SK-N-MC (cell line): ENCODE data around the gene ABCG5.

Experiments
- DNase-seq: peaks from one replicate; pipeline ENCODE4 v3.0.0-alpha.2; 2011; ENCODE audit warnings: low read depth, low spot score
- H3K27ac ChIP-seq: fragments of 200-600 bp; sonication (generic); 2 replicates; pipeline ENCODE4 v1.5.1; 2016; ENCODE audit warnings: mixed run types
- H3K36me3 ChIP-seq: fragments of 200-600 bp; sonication (generic); 2 replicates; pipeline ENCODE4 v1.6.1; 2017; ENCODE audit warnings: antibody characterized with exemption, low read length, mixed read lengths; ENCODE audit not compliant: insufficient read depth
- H3K4me3 ChIP-seq: fragments of 200-600 bp; sonication (generic); 2 replicates; pipeline ENCODE4 v1.5.1; 2016
- H3K9ac ChIP-seq: fragments of 200-600 bp; sonication (generic); 2 replicates; pipeline ENCODE4 v1.8.0; 2017; ENCODE audit warnings: mixed run types, mixed read lengths; ENCODE audit not compliant: insufficient read length
- H3K9me3 ChIP-seq: fragments of 200-600 bp; sonication (generic); 2 replicates; pipeline ENCODE4 v1.6.1; 2017; ENCODE audit warnings: low read depth, mild to moderate bottlenecking, antibody characterized with exemption, low read length, moderate library complexity, mixed read lengths
- EZH2 ChIP-seq: fragments of 200-600 bp; sonication (generic); IDR thresholded peaks from one replicate; pipeline ENCODE4 v1.6.1; 2017; ENCODE audit warnings: antibody characterized with exemption
- FOXP2 ChIP-seq: optimal IDR thresholded peaks from 2 replicates; pipeline ENCODE3; 2011; ENCODE audit warnings: mild to moderate bottlenecking, moderate library complexity; ENCODE audit not compliant: insufficient read depth; ENCODE audit errors: extremely low read length, control extremely low read depth
- POLR2AphosphoS5 ChIP-seq: IDR thresholded peaks from 2 replicates; pipeline ENCODE4 v1.6.1; 2012; ENCODE audit warnings: mild to moderate bottlenecking, low read depth, low read length, borderline replicate concordance

ABCG5 gene

DNA sequence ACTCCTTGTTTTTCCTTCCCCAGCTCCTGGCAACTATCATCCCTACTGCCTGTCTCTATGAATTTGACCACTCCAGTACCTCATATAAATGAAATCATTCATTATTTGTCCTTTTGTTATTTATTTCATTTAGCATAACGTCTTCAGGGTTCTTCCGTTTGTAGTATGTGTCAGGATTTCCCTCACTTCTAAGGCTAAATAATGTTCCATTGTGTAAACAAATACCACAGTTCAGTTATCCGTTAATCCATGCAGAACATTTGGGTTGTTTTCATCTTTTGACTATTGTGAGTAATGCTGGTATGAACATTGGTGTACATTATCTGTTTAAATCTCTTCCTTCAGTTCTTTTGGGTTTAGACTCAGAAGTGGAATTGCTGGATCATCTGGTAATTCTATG, 46.0 kb downstream of the ABCG5 start:
- H3K27ac ChIP-seq: no peak overlapping the region
- H3K4me3 ChIP-seq: no peak overlapping the region
- no peak for DNase-seq
- H3K9ac ChIP-seq: no peak overlapping the region
- TF ChIP-seq EZH2: no peak
- H3K9me3 ChIP-seq: no peaks in the 10 kb centered on the region
- no peaks in the 10 kb centered on the region; the same call in 1 of the 2 replicates for H3K36me3 ChIP-seq

DNA sequence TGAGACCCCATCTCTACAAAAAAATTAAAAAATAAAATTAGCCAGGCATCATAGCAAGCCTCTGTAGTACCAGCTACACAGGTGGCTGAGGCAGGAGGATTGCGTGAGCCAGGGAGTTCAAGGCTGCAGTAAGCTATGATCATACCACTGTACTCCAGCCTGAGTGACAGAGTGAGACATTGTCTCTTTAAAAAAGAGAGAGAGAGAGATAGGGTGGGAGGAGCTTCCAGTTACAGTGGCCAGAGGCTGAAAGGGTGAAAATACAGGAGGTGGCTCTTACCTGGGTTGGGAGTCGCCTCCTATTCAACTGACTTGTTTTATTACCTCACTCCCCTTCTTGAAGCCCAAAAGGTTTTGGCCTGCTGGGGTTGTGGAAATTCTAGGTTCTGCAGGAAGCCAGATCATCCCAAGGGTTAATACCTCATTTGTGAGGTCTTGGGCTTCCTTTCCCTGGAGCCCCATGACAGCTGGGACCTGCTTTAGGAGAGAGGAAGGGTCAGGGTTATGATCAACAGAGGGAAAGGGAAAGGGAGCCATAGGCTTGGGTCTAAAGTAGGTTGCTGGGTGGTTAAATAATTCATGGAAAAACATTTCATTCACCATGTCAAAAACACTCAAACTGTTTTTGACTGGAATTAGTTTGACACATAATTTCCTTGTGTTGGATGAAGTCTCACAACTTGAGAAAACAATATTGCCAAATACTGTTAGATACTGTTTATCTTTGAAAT, 47.4 kb downstream of the ABCG5 start:
- no peak overlapping the region for H3K27ac ChIP-seq
- no peak overlapping the region for H3K4me3 ChIP-seq
- no peaks in the 10 kb centered on the region; the same call in 1 of the 2 replicates for H3K36me3 ChIP-seq
- DNase-seq: no peak
- no peak for TF ChIP-seq FOXP2
- no peak for TF ChIP-seq POLR2AphosphoS5
- TF ChIP-seq EZH2: no peak
- H3K9ac ChIP-seq: no peak overlapping the region
- H3K9me3 ChIP-seq: no peaks in the 10 kb centered on the region

DNA sequence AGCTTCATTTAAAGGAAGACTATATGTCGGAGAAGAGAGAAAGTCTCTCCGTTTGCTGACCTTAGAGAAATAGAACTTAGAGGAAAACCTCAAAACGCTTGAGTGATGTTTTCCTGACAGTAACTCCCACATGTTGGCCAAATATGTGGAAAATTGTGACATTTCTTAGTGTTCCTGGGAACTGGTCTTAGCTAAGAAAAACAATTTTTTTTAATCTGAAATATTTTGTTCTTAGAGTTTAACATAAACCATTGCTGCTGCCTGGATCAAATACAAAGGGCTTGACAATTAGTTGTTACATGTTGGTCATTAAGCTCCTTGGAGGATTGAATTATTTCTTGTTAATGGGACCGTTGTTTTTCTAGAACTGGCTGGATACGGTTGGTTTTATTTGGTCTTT, 48.5 kb downstream of the ABCG5 start:
- no peak for DNase-seq
- Histone ChIP-seq H3K9me3 (no peaks in the 10 kb centered on the region), H3K27ac (no peak overlapping the region), H3K4me3 (no peak overlapping the region), H3K36me3 (no peaks in the 10 kb centered on the region; the same call in 1 of the 2 replicates), H3K9ac (no peak overlapping the region)
- TF ChIP-seq POLR2AphosphoS5 (no peak), FOXP2 (no peak), EZH2 (no peak)

DNA sequence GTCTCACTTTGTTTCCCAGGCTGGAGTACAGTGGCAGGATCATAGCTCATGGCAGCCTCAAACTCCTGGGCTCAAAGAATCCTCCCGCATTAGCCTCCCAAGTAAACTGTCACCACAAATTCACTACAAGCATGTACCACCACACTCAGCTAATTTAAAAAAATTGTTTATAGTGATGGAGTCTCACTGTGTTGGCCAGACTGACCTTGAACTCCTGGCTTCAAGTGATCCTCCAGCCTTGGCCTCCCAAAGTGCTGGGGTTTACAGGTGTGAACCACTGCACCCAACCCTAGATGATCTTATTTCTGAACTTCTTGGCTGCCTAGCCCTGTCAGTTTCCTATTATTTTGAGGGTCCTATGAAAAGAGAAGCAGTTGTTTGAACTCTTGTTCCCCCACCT, 50.0 kb downstream of the ABCG5 start:
- H3K27ac ChIP-seq: no peak overlapping the region
- H3K9me3 ChIP-seq: no peaks in the 10 kb centered on the region
- TF ChIP-seq EZH2 (no peak), POLR2AphosphoS5 (no peak), FOXP2 (no peak)
- H3K4me3 ChIP-seq: no peak overlapping the region
- no peak for DNase-seq
- no peaks in the 10 kb centered on the region; the same call in 1 of the 2 replicates for H3K36me3 ChIP-seq
- H3K9ac ChIP-seq: no peak overlapping the region

DNA sequence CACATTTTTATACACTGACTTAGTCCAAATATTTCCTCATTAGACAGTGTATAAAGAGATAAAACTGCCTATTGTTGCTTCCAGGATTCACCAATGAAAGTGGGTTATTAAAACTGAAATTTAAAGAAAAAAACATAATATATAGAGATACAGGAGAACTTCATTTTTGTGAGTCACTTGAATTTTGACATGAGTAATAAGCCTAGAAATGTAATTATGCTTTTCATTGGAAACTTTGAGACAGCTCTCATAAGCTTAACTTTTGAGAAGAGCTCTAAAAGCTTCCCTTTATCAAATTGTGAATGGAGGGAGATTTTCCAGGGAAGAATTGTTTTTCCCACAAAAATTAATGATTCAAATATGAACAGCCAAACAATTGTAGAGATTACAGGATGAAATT, 50.7 kb downstream of the ABCG5 start:
- H3K27ac ChIP-seq: no peak overlapping the region
- H3K9ac ChIP-seq: no peak overlapping the region
- no peaks in the 10 kb centered on the region; the same call in 1 of the 2 replicates for H3K36me3 ChIP-seq
- TF ChIP-seq POLR2AphosphoS5 (no peak), EZH2 (no peak), FOXP2 (no peak)
- no peaks in the 10 kb centered on the region for H3K9me3 ChIP-seq
- DNase-seq: no peak
- H3K4me3 ChIP-seq: no peak overlapping the region

DNA sequence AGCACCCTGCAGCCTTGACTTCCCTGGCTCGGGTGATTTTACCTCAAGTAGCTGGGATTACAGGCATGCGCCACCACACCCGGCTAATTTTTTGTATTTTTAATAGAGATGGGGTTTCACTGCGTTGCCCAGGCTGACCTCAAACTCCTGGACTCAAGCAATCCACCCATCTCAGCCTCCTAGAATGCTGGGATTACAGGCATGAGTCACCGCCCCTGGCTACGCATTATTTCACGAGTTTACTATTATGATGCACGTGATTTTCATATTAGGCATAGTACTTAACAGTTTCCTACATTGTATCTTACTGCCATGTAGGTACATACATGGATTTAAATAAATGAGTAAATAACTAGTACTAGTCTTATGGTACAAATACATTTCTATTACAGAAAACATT, 60.4 kb downstream of the ABCG5 start:
- H3K27ac ChIP-seq: no peak overlapping the region

DNA sequence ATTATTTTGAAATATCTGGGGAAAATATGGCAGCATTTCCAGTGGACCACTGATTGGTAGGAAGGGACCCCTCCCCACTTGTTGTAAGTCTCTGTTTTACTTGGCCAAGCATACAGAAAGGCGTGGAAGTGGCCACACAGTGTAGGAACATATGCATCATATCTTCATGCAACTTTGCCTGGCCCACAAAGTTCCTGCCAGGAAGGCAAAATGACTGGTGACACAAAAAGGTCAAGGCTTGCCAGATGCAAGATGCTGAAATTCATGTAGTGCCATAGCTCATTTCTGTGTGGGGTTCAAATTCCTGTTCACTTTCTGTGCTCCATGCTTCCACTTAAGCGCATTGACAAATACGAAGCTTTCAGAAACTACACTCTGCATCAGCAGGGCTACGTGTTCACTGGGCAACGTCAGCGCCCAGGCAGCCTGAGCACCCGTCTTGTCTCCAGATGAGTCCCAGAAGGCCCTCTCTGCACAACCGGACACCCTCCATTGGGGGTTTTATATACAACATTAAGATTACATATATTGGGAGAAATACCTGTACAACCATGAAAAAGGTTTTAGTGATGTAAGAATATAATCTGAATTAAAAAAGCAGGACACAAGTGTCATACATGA, 61.2 kb downstream of the ABCG5 start:
- no peak overlapping the region for H3K4me3 ChIP-seq
- TF ChIP-seq FOXP2 (no peak), POLR2AphosphoS5 (no peak), EZH2 (no peak)
- no peak overlapping the region for H3K27ac ChIP-seq
- no peaks in the 10 kb centered on the region for H3K9me3 ChIP-seq
- no peaks in the 10 kb centered on the region; the same call in 1 of the 2 replicates for H3K36me3 ChIP-seq
- no peak for DNase-seq
- no peak overlapping the region for H3K9ac ChIP-seq

More for the DNA sequence above, 60.4 kb downstream of the ABCG5 start:
- Histone ChIP-seq H3K36me3 (no peaks in the 10 kb centered on the region; the same call in 1 of the 2 replicates), H3K9me3 (no peaks in the 10 kb centered on the region), H3K9ac (no peak overlapping the region), H3K4me3 (no peak overlapping the region)
- TF ChIP-seq FOXP2: no peak
- no peak for TF ChIP-seq POLR2AphosphoS5
- DNase-seq: no peak

DNA sequence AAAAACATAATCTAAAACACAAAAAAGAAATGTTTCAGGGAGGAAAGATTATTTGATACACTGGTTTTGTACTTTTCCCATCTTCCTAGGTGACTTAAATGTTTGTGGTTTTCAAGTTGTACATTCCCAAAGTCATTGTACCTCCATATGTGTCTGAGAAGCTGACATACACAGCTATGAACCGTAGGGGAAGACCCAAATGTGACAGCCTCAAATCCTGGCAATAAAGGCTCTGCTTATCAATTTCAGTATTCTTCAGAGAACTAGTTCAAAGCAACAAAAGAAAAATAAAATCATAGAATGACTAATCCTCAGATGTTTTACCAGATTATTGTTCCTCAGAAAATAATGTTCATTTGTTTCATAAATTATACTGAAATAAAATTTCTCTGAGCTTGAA, 62.3 kb downstream of the ABCG5 start:
- Histone ChIP-seq H3K4me3 (no peak overlapping the region), H3K9ac (no peak overlapping the region), H3K36me3 (no peaks in the 10 kb centered on the region; the same call in 1 of the 2 replicates), H3K9me3 (no peaks in the 10 kb centered on the region), H3K27ac (no peak overlapping the region)
- TF ChIP-seq POLR2AphosphoS5 (no peak), FOXP2 (no peak), EZH2 (no peak)
- DNase-seq: no peak

DNA sequence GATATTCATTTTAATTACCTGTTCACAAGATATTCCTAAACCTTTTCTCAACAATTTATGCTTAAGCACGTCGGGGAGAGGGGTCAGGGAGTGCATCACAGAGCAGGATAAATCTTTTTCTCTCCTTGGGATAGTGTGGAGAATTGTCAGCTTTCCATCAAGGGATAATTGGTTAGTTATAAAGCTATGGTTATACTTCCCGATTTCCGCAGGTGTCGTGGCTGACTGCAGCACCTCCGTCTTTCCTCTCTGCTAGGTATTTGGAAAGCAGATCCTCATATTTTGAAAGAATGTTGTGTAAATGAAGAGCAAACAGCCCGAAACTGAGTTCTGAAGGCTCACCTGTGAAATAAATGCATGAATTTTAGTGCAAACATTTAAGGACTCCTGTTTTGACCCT, 64.0 kb downstream of the ABCG5 start:
- peak overlapping the region; percentile 45 for H3K9ac ChIP-seq
- H3K27ac ChIP-seq: no peak overlapping the region
- peak overlapping the region; percentile 86 for H3K4me3 ChIP-seq
- no peak for DNase-seq
- TF ChIP-seq FOXP2 (no peak), EZH2 (no peak), POLR2AphosphoS5 (no peak)
- no peaks in the 10 kb centered on the region for H3K9me3 ChIP-seq
- H3K36me3 ChIP-seq: no peaks in the 10 kb centered on the region; the same call in 1 of the 2 replicates
